ENCODE measurements around the gene SOCS2.

The SOCS2 gene

GRCh38 chr12:93601591-93601990 is 29.1 kb downstream of the SOCS2 start:
- Mint-ChIP-seq H3K27me3 (ENCODE audit: low read depth, poor library complexity) (peaks cover 12% of the 10 kb centered on the region), H3K9me3 (no peaks in the 10 kb centered on the region), H3K4me1 (peaks cover 5% of the 10 kb centered on the region), H3K36me3 (ENCODE audit: low read depth) (no peaks in the 10 kb centered on the region), H3K4me3 (no peak overlapping the region), H3K27ac (no peak overlapping the region)
- no peak for TF ChIP-seq CTCF (IDR thresholded peaks at IDR 0.05)
- DNase-seq = no peak

- H3K4me1 Mint-ChIP-seq = peaks cover 5% of the 10 kb centered on the region
- no peak for TF ChIP-seq CTCF (IDR thresholded peaks at IDR 0.05)
- H3K27me3 Mint-ChIP-seq (ENCODE audit: low read depth, poor library complexity) = peaks cover 9% of the 10 kb centered on the region
- H3K4me3 Mint-ChIP-seq = no peak overlapping the region
- peak overlapping the region; percentile 59 for H3K27ac Mint-ChIP-seq
- no peak for DNase-seq
- no peaks in the 10 kb centered on the region for H3K36me3 Mint-ChIP-seq (ENCODE audit: low read depth)
- no peaks in the 10 kb centered on the region for H3K9me3 Mint-ChIP-seq
These were observed 30.6 kb downstream of the SOCS2 start for GRCh38 chr12:93602897-93603668.

GRCh38 chr12:93603762-93604161 is 31.3 kb downstream of the SOCS2 start:
- TF ChIP-seq CTCF (IDR thresholded peaks at IDR 0.05) = no peak
- H3K27ac Mint-ChIP-seq = peak overlapping the region; percentile 59
- peaks cover 5% of the 10 kb centered on the region for H3K4me1 Mint-ChIP-seq
- no peak for DNase-seq
- no peaks in the 10 kb centered on the region for H3K9me3 Mint-ChIP-seq
- no peak overlapping the region for H3K4me3 Mint-ChIP-seq
- H3K36me3 Mint-ChIP-seq (ENCODE audit: low read depth) = no peaks in the 10 kb centered on the region
- H3K27me3 Mint-ChIP-seq (ENCODE audit: low read depth, poor library complexity) = peaks cover 9% of the 10 kb centered on the region

GRCh38 chr12:93608313-93608712 is 35.8 kb downstream of the SOCS2 start:
- H3K27ac Mint-ChIP-seq = no peak overlapping the region
- H3K36me3 Mint-ChIP-seq (ENCODE audit: low read depth) = no peaks in the 10 kb centered on the region

GRCh38 chr12:93609281-93610192 is 37.1 kb downstream of the SOCS2 start:
- no peak for TF ChIP-seq CTCF (IDR thresholded peaks at IDR 0.05)
- H3K36me3 Mint-ChIP-seq (ENCODE audit: low read depth) = no peaks in the 10 kb centered on the region
- no peaks in the 10 kb centered on the region for H3K9me3 Mint-ChIP-seq
- no peak overlapping the region for H3K27ac Mint-ChIP-seq
- H3K4me3 Mint-ChIP-seq = no peak overlapping the region
- DNase-seq = no peak
- peaks cover 6% of the 10 kb centered on the region for H3K27me3 Mint-ChIP-seq (ENCODE audit: low read depth, poor library complexity)
- H3K4me1 Mint-ChIP-seq = peaks cover 10% of the 10 kb centered on the region

More at GRCh38 chr12:93608313-93608712, 35.8 kb downstream of the SOCS2 start:
- Mint-ChIP-seq H3K4me1 (peaks cover 14% of the 10 kb centered on the region), H3K27me3 (ENCODE audit: low read depth, poor library complexity) (peaks cover 3% of the 10 kb centered on the region), H3K9me3 (no peaks in the 10 kb centered on the region), H3K4me3 (no peak overlapping the region)
- TF ChIP-seq CTCF (IDR thresholded peaks at IDR 0.05) = no peak
- DNase-seq = no peak
